Esophagus muscularis mucosa (tissue), 4 donors: ENCODE results near the gene IGHMBP2. TPM values are rescaled to one million over a fixed set of nuclear protein-coding genes. Genes with fewer than 3 reads are reported as not detected.

ENCODE experiments used
- DNase-seq: peaks from one replicate; pipeline ENCODE4 v3.0.0-alpha.2; 2017; ENCODE audit errors: extremely low spot score
- H3K27ac ChIP-seq, 4 donors: fragments of 200-600 bp; sonication (generic); replicated peaks in 1 of 4; 1 replicate in 3 of 4; 2 replicates in 1 of 4; pipeline ENCODE4 v1.5.1; 2016 to 2019; ENCODE audit warnings: mild to moderate bottlenecking in 1 of 4
- H3K27me3 ChIP-seq, 4 donors: fragments of 200-600 bp; sonication (generic); one replicate each; pipeline versions ENCODE4 v1.5.1 to v1.6.0; 2016 to 2019
- H3K36me3 ChIP-seq, 4 donors: fragments of 200-600 bp; sonication (generic); one replicate each; pipeline ENCODE4 v1.5.1; 2016 to 2019
- H3K4me1 ChIP-seq, 4 donors: fragments of 200-600 bp; sonication (generic); one replicate each; pipeline ENCODE4 v1.5.1; 2016 to 2019
- H3K4me3 ChIP-seq, 4 donors: fragments of 200-600 bp; sonication (generic); 1 replicate in 2 of 4; 2 replicates in 2 of 4; pipeline ENCODE4 v1.5.1; 2016 to 2019; ENCODE audit warnings: mild to moderate bottlenecking in 4 of 4, moderate library complexity in 1 of 4
- H3K9me3 ChIP-seq, 4 donors: fragments of 200-600 bp; sonication (generic); 1 replicate in 3 of 4; 2 replicates in 1 of 4; pipeline ENCODE4 v1.5.1; 2016 to 2019
- CTCF ChIP-seq, 3 experiments: fragments of 200-600 bp in 2 of 3; fragments of 450-650 bp in 1 of 3; sonication (generic) in 2 of 3; IDR thresholded peaks; one replicate each; pipeline ENCODE4 v1.5.1; 2017 to 2019; ENCODE audit warnings: antibody characterized with exemption in 3 of 3, mild to moderate bottlenecking in 2 of 3, moderate library complexity in 1 of 3
- EP300 ChIP-seq: sonication (generic); formaldehyde crosslinking; IDR thresholded peaks from one replicate; pipeline ENCODE4 v1.6.1; 2017; ENCODE audit warnings: antibody characterized with exemption
- POLR2A ChIP-seq: fragments of 450-650 bp; IDR thresholded peaks from one replicate; pipeline ENCODE4 v1.6.1; 2017; ENCODE audit warnings: antibody characterized with exemption, moderate library complexity, mild to moderate bottlenecking, low read depth
- POLR2AphosphoS5 ChIP-seq, 2 donors: sonication (generic); formaldehyde crosslinking; IDR thresholded peaks; one replicate each; pipeline ENCODE4 v1.6.1; 2017; ENCODE audit warnings: antibody characterized with exemption in 2 of 2
- WGBS: methylation state at CpG from one replicate; pipeline ENCODE4 v1.1.5; 2018; 5-methylcytosine and 5-hydroxymethylcytosine counted together
- intact Hi-C: fragments of 100-400 bp; cut with DNase I; formaldehyde crosslinking; loops from one replicate; pipeline ENCODE4 v1.15.1; 2023
- total RNA-seq, 4 donors: library from RNA; depleted of rRNA; stranded (reverse); fragments of >200 nt; gene quantifications; one replicate each; pipeline versions ENCODE4 v1.1.0 to v1.2.1, GENCODE V29; 2016

IGHMBP2 gene
- total RNA-seq, 4 donors from 2014 or later = 11.6 to 30.8 (median 28.0) TPM

DNA sequence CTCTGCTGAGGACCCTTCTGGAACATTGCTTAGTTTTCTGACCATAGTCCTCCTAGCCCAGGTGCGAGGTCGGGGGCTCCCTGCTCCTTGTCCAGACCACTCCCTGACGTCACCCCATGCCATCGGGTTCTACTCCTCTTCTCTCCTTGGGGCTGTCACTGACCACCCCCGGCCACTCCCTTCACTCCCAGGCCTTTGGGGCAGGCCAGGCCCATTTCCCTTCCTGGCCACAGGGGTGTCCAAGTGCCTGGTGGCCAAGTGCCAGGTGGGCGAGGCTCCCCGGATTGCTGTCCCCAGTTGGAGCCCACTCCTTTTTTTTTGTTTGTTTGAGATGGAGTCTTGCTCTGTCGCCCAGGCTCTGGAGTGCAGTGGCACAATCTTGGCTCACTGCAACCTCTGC is 57.6 kb downstream of the IGHMBP2 start:
- H3K27ac ChIP-seq = no peak overlapping the region
- H3K27me3 ChIP-seq = no peaks in the 10 kb centered on the region
- intact Hi-C loops = loop anchor here (5.0 kb wide), 1 partner anchor 36 kb away; no protein-coding TSS in a partner anchor
- no peaks in the 10 kb centered on the region for H3K9me3 ChIP-seq
- no peak for DNase-seq
- H3K36me3 ChIP-seq = no peaks in the 10 kb centered on the region
- H3K4me1 ChIP-seq = peaks cover 0 to 12% (median 8%) of the 10 kb centered on the region in 4 donors
- no peak for TF ChIP-seq CTCF (IDR thresholded peaks at IDR 0.05)
- no peak for TF ChIP-seq POLR2AphosphoS5 (IDR thresholded peaks at IDR 0.05)
- TF ChIP-seq EP300 = no peak
- no peak for TF ChIP-seq POLR2A
- H3K4me3 ChIP-seq = no peak overlapping the region
- WGBS = 87% methylated on average over 7 of the region's 8 CpGs

DNA sequence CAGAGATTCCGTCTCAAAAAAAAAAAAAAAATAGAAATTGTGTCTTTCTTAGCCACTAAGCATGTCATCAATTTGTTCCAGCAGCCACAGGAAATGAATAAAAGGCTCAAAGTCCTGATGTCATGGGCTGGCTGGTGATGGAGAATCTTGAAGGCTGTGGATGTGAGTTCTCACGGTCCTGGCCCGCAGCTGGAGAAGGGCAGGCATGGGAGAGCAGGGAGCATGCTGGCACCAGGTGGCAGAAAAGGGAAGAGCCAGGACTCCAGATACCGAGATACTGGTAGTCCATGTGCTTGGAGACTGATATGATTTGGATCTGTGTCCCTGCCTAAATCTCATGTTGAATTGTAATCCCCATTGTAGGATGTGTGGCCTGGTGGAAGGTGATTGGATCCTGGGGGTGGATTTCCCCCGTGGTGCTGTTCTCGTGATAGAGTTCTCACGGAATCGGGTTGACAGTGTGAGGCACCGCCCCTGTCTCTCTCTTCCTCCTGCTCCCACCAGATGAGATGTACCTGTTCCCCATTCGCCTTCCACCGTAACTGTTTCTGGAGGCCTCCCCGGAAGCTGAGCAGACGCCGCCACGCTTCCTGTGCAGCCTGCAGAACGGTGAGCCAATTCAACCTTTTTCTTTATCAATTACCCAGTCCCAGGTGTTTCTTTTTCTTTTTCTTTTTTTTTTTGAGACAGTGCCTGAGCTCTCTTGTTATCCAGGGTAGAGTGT is 59.0 kb downstream of the IGHMBP2 start:
- Histone ChIP-seq H3K27me3 (no peaks in the 10 kb centered on the region), H3K4me1 (peaks cover 0 to 3% (median 0%) of the 10 kb centered on the region in 4 donors), H3K4me3 (no peak overlapping the region), H3K27ac (no peak overlapping the region), H3K9me3 (no peaks in the 10 kb centered on the region), H3K36me3 (no peaks in the 10 kb centered on the region)
- 86% methylated on average over 16 of the region's 16 CpGs for WGBS
- TF ChIP-seq CTCF (IDR thresholded peaks at IDR 0.05) (peak; percentile 34 to 56 (median 50)), POLR2A (no peak), EP300 (no peak), POLR2AphosphoS5 (IDR thresholded peaks at IDR 0.05) (no peak)
- DNase-seq = no peak
- intact Hi-C loops = loop anchor here (5.0 kb wide), 1 partner anchor 35 kb away; no protein-coding TSS in a partner anchor

DNA sequence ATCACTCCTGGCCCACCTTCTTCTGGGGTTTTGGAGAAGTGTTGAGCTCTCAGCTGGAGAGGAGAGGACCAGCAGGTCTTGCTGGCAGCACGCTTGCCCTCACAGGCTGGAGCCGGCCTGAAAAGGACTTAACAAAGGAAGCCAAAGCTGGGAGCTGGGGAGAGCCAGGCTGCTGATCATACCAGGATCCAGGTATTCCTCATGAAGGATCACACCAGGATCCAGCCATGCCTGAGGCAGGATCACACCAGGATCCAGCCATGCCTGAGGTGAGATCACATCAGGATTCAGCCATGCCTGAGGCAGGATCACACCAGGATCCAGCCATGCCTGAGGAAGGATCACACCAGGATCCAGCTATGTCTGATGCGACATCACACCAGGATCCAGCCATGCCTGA is 60.1 kb downstream of the IGHMBP2 start:
- TF ChIP-seq POLR2A = no peak
- no peak for TF ChIP-seq EP300
- no peak for TF ChIP-seq POLR2AphosphoS5 (IDR thresholded peaks at IDR 0.05)
- TF ChIP-seq CTCF (IDR thresholded peaks at IDR 0.05) = no peak
- H3K4me3 ChIP-seq = no peak overlapping the region
- peak; percentile 95 for DNase-seq
- H3K9me3 ChIP-seq = no peaks in the 10 kb centered on the region
- intact Hi-C loops = loop anchor here (5.0 kb wide), 1 partner anchor 34 kb away; no protein-coding TSS in a partner anchor
- 78% methylated on average over 2 of the region's 3 CpGs for WGBS
- no peaks in the 10 kb centered on the region for H3K27me3 ChIP-seq
- peaks cover 0 to 5% (median 2%) of the 10 kb centered on the region in 4 donors for H3K4me1 ChIP-seq
- H3K27ac ChIP-seq = no peak overlapping the region
- no peaks in the 10 kb centered on the region for H3K36me3 ChIP-seq

DNA sequence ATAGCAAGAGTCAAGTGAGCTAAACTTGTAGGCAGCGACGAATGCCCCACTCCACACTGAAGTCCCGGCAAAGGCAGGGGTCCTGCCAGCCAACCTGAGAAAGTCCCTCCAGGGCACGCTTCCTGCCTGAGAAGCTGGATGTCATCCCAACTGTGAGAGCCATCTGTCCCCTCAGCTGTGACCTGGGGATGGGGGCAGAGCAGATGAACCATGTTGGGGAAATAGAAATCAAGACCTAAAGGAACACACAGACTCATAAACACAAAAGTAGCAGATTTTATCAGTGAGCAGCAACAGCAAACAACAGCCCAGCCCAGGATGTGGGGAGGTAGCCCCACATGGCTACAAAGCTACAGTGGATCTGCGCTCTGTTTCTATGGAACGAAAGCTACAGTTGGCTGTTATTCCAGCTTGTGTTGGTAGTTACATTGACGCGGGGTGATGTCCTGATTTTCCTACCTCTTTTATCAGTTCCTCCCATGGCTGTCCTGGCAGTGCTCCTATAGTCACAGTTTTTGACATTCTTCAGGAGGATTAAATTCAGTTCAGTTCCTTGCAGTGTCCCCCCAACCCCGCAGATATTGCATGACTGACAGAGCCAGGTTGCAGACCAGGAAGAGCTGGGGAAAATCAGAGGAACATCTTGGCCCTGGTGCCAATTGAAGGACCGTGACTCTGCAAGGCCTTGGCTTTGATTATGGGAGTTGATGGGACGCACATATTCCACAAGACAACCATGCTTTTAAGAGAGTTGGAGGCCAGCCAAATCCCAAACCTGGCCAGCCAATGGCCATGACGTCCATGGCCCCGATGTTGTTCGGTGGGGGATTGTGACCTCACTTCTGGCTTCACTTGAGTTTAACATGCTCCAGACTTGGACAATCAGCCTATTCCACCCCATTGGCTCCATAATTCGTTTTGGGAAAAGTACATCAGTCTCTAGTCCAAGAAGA is 62.5 kb downstream of the IGHMBP2 start:
- H3K27ac ChIP-seq = no peak overlapping the region
- H3K36me3 ChIP-seq = no peaks in the 10 kb centered on the region
- intact Hi-C loops = no loop called here
- no peaks in the 10 kb centered on the region for H3K27me3 ChIP-seq
- DNase-seq = no peak
- H3K4me3 ChIP-seq = no peak overlapping the region
- H3K4me1 ChIP-seq = peaks cover 0 to 8% (median under 1%) of the 10 kb centered on the region in 4 donors
- TF ChIP-seq POLR2A (no peak), CTCF (IDR thresholded peaks at IDR 0.05) (no peak), POLR2AphosphoS5 (IDR thresholded peaks at IDR 0.05) (no peak), EP300 (no peak)
- WGBS = 86% methylated on average over 15 of the region's 15 CpGs
- no peaks in the 10 kb centered on the region for H3K9me3 ChIP-seq
